CD4-positive, alpha-beta T cell treated with Interleukin-2 at 100 ng/mL for 4 hours (primary cell): ENCODE results near the gene ADIG.

Experiments
- DNase-seq: peaks from one replicate; pipeline ENCODE4 v3.0.0-alpha.2; 2020; ENCODE audit warnings: low spot score

The ADIG gene

GRCh38 chr20:38581013-38581412 lies at the start of gene ADIG:
ADIG (plus strand) TSS chr20:38581197; CDS start chr20:38581251, 54 bp downstream.
- no peak for DNase-seq

GRCh38 chr20:38534756-38535155 lies 46.2 kb upstream of the ADIG start:
- DNase-seq = no peak

GRCh38 chr20:38536310-38536709 lies 44.7 kb upstream of the ADIG start:
- no peak for DNase-seq

DNA sequence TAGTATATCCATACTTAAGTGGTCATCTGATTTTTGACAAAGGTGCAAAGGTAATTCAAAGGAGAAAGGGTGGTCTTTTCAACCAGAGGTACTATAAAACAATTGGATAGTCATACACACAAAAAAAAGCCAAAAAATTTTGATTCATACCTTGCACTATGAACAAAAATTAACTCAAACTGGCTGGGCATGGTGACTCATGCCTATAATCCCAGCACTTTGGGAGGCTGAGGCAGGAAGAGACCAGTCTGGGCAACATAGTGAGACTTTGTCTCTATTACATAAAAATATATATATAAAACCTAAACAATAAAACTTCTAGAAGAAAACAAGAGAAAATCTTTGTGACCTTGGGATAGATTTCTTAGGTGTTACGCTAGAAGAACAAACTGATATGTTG lies 43.8 kb upstream of the ADIG start:
- DNase-seq = no peak

DNA sequence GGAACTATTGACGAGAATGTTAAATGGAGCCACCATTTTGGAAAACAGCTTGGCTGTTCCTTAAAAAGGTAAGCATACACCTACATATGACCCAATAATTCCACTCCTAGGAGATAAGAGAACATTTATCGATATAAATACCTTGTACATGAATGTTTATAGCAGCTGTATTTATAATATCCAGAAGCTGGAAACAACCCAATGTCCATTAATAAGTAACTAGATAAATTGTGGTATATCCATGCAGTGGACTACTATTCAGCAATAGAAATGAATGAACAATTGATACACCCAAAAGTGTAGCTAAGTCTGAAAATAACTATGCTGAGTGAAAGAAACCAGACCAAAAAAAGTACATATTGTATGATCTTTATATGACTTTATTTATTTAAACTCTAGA lies 42.2 kb upstream of the ADIG start:
- no peak for DNase-seq

- no peak for DNase-seq
These were observed 37.7 kb upstream of the ADIG start for GRCh38 chr20:38543014-38543906.

DNA sequence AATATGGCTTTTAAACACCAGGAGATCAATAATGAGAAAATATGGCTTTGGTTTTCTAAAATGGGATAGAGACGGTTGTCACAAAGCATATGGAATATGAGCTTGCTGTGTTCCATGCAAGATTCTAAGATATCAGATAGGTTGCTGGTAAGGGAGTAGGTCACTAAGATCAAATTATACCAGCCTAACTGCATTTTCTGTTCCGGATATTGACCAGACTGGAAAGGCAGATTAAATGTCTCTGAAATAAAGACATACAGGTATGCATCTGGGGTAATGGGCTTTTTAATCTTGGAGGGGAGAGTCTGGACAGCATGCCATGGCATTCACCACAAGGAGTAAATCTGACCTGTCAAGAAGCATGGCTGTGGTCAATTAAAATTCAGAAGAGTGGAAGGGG lies 35.2 kb upstream of the ADIG start:
- no peak for DNase-seq

- DNase-seq = no peak
These were observed 33.5 kb upstream of the ADIG start for GRCh38 chr20:38547288-38548085.

GRCh38 chr20:38548356-38549083 lies 32.5 kb upstream of the ADIG start:
- DNase-seq = no peak

DNA sequence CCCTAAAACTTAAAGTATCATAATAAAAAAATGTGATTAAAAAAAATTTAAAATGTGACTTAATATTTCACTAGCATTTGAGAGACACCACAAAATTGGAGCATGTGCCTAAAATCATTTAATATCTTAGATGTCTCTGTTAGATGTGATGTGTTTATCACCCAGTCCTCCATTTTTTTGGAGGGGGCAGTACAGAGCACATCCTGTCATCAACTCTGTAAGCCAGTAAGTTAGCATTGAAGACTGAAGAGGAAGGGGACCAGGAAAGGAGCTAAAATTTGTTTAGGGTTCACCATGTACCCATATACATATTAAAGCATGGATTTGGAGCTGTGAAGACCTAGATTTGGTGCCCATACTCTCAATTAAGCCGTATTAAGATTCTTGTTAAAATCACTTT lies 30.7 kb upstream of the ADIG start:
- DNase-seq = no peak

DNA sequence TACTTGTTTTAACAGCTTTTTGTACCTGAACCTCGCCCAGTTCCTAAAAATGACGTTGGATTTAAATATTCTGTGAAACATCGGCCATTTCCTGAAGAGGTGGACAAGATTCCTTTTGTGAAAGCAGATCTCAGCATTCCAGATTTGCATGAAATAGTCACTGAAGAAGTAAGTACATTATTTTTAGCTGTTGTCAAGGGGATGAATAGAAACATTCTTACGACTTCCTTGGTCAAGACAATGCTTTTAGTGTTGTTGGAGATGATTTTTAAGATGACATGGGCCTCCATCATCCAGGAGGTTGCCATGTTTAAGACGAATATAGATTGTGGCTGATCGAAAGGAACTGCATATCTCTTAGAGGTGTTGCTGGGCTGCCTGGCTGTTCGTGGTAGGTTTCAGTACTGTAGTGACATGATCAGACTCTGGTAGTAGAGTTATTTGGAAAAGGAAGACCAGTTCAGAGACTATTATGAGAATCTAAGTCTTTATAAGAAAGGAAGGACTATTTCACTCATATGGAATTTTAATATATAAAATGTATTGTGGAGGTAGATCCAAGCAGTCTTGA lies 29.9 kb upstream of the ADIG start:
- DNase-seq = no peak

DNA sequence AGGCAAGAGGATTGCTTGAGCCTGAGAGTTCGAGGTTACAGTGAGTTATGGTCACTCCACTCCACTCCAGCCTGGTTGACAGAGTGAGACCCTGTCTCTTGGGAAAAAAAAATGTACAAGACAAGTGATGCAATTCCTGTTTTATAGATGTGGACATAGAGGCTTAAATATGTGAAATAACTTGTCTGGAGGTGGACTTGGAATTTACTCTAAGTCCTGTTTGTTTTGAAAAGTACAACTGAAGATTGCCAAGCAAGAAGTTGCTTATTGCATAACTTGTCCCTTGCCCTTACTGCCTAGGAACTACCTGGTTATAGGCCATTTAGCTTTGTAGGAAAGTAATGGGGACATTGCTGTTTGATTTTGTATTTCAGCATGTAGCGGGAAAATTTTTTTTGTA lies 26.0 kb upstream of the ADIG start:
- DNase-seq = no peak

DNA sequence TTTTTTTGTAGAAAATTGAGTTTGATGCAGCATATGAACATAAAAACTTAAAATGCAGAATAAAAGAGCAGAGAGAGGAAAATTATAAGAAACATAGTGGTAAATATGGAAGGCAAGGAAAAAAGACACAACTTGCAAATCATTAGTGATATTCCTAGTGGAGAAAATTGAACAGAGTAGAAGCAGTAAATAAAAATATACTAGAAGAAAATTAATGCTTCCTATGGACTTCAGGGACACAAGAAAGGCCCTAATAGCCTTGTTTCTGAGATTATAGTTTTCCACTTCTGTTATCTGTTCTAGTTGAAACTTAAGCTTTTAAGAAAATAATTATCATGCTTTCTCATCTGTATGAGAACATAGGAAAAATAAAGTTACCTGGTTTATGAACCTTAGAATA lies 25.6 kb upstream of the ADIG start:
- DNase-seq = no peak

DNA sequence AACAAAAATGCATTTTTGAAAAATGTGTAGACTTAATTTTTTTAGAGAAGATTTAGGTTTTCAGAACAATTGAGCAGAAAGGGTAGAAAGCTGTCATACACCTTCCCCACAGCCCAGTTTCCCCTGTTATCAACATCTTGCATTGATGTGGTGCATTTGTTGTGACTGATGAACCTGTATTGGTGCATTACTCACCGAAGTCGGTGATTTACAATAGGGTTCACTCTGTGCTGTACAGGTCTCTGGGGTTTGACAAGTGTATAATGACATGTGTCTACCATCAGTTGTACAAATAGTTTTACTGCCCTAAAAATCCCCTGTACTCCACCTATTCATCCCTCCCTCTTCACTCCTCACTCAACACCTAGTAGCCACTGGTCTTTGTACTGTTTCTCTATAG lies 23.8 kb upstream of the ADIG start:
- no peak for DNase-seq

DNA sequence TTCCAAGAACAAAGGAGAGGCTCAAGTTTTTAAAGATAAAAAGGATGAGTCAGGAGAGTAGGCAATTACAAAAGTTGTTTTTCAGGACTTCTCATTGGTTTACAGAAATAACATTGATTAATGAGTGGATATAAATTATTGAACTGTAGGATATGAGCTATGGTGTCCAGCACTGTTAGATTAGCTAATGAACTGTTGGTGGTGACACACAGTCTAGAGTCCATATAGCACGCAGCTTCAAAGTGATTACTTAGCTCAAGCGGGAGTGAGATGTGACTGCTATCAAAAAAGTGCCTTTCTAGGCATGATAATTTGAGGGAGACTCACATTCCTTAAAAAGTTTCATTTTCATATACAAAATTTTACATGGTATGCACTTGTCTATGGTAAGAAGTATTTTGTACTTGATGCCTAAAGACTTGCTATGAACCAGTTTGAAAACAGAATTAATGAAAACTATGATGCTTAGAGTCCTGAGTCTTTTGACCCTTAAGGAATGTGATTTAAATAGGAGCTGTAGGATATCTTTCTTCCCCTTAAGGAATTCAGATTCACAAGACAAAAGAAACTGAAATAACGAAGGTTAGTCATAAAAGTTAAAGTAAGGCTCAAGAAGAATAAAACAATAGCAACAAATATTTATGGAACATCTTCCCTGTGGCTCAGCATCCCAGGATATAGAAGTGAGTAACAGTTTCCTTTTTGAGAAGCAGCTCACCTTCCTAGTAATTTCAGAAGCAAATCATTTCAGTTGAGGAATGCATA lies 22.2 kb upstream of the ADIG start:
- DNase-seq = no peak

GRCh38 chr20:38559764-38560163 lies 21.2 kb upstream of the ADIG start:
- DNase-seq = no peak

GRCh38 chr20:38563802-38564431 lies 17.1 kb upstream of the ADIG start:
- no peak for DNase-seq

DNA sequence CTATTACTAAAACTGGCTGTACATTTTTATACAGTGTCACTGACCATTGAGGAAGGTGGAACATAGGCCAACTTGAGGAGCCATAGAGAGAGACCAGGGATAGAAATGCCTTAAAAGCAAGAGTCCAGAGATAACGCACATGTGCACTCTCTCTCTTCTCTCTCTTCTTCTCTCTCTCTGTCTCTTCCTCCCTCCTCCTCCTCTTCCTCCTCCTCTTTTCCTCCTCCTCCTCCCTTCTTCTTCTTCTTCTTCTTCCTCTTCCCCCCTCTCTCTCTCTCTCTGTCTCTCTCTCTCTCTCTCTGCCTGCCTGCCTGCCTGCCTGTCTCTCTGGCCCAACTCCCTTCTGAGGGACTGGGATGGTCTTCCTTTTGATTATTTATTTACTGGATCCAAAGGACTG lies 16.3 kb upstream of the ADIG start:
- DNase-seq = no peak

- no peak for DNase-seq
These were observed 14.9 kb upstream of the ADIG start for GRCh38 chr20:38566036-38566598.

- no peak for DNase-seq
These were observed 11.1 kb upstream of the ADIG start for GRCh38 chr20:38569747-38570525.
